Muscle layer of duodenum (tissue), 2 donors: ENCODE measurements around the gene CCBE1.
"Not testable (repeated sequence)": the region's sequence is repeated elsewhere in the genome, so short reads cannot be mapped to it uniquely, and the experiment has no call there.

ENCODE experiments used
- H3K27ac ChIP-seq: one replicate; pipeline ENCODE4 v1.7.0; 2013; ENCODE audit warnings: mild to moderate bottlenecking, low read length
- H3K27me3 ChIP-seq: one replicate; pipeline ENCODE4 v1.7.0; 2013; ENCODE audit warnings: low read depth, mild to moderate bottlenecking, control low read depth, low read length
- H3K36me3 ChIP-seq, 2 donors: one replicate each; pipeline ENCODE4 v1.7.0; 2013; ENCODE audit warnings: low read length in 2 of 2, control low read depth in 1 of 2, mild to moderate bottlenecking in 1 of 2; ENCODE audit not compliant: insufficient read depth in 2 of 2, control insufficient read depth in 1 of 2
- H3K4me1 ChIP-seq, 2 donors: one replicate each; pipeline ENCODE4 v1.7.0; 2013; ENCODE audit warnings: low read length in 2 of 2, mild to moderate bottlenecking in 2 of 2, control low read depth in 1 of 2, moderate library complexity in 1 of 2; ENCODE audit not compliant: insufficient read depth in 2 of 2, control insufficient read depth in 1 of 2
- H3K4me3 ChIP-seq, 2 donors: one replicate each; pipeline ENCODE4 v1.7.0; 2013; ENCODE audit warnings: low read length in 2 of 2, low read depth in 1 of 2, mild to moderate bottlenecking in 1 of 2
- H3K9me3 ChIP-seq, 2 donors: one replicate each; pipeline ENCODE4 v1.7.0; 2013; ENCODE audit warnings: low read length in 2 of 2, control low read depth in 1 of 2, mild to moderate bottlenecking in 1 of 2; ENCODE audit not compliant: control insufficient read depth in 1 of 2
- donor health status: healthy.

CCBE1 gene

GRCh38 chr18:59650266-59650820, 46.9 kb downstream of the CCBE1 start:
- H3K4me1 ChIP-seq, result peaks cover 0 to 8% of the 10 kb centered on the region in 2 donors
- no peaks in the 10 kb centered on the region for H3K27me3 ChIP-seq
- no peak overlapping the region for H3K27ac ChIP-seq

GRCh38 chr18:59649591-59649990, 47.6 kb downstream of the CCBE1 start:
- Histone ChIP-seq H3K4me1 (peaks cover 0 to 8% of the 10 kb centered on the region in 2 donors), H3K27me3 (no peaks in the 10 kb centered on the region), H3K27ac (no peak overlapping the region), H3K9me3 (no peaks in the 10 kb centered on the region), H3K36me3 (no peaks in the 10 kb centered on the region), H3K4me3 (no peak overlapping the region)

More at GRCh38 chr18:59650266-59650820, 46.9 kb downstream of the CCBE1 start:
- no peaks in the 10 kb centered on the region for H3K9me3 ChIP-seq
- H3K36me3 ChIP-seq, result no peaks in the 10 kb centered on the region
- no peak overlapping the region for H3K4me3 ChIP-seq

DNA sequence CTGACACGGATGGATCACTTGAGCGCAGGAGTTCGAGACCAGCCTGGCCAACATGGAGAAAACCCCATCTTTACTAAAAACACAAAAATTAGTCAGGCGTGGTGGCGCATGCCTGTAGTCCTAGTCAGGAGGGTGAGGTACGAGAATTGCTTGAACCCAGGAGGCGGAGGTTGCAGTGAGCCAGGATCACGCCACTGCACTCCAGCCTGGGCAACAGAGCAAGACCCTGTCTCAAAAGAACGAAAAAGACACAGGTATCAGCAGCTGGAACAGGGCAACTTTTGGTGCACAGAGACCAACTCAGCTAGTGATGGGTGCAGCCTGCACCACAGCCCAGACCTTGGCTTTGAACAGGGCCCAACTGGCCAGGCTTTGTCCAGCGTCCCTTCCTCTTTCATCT, 48.8 kb downstream of the CCBE1 start:
- not testable (repeated sequence) for H3K4me3 ChIP-seq, H3K9me3 ChIP-seq, H3K27me3 ChIP-seq, H3K4me1 ChIP-seq, H3K27ac ChIP-seq, H3K36me3 ChIP-seq

DNA sequence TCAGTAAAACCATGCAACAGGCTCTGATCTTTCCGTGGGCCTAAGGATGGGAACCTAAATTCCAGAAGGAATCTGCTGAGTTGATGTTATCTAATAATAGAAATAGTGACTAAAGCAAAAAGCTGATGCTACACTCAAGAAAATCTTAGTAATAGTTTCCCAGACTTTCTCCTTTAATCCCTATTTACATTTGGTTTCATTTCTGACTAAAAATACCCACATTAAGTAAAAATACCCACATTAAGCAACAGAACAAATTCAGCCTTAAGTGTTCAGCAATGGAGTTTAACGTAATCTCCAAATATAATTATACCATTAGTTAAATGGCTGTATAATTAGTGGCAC, 50.3 kb downstream of the CCBE1 start:
- Histone ChIP-seq H3K27me3 (no peaks in the 10 kb centered on the region), H3K36me3 (no peaks in the 10 kb centered on the region), H3K4me1 (no peaks in the 10 kb centered on the region), H3K9me3 (no peaks in the 10 kb centered on the region), H3K4me3 (no peak overlapping the region), H3K27ac (no peak overlapping the region)

DNA sequence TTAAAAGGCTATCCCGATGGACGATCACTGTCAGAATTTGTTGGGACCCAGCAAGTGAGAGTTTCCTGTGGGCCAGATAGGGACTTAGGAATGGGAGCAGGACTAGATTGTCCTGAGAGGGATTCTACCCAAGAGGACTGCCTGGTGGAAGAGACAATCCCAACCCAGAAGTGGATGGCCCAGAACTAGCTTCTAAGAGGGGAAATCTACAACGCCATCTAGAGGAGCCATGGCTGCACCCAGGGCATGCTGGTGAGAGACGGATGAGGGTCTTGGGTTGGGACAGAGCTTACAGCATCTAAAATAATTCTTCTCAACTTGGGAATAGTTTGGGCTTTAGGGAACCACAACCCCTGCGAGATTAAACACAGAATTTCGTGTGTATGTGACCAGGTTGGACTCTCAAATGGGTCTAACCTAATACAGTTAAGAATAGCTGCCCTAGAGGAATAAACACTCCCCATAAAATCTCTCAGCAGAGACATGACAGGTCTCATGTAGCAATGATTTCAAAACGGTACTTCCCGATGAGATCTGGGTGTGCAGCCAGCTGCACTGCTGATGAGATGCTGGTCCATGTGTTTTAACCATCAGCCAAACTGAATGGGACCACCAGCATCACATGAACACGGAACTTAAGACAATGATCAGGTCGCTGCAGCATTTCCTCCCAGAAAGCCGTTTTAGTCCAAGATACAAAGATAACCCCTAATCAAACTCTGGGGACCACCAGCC, 50.8 kb downstream of the CCBE1 start:
- H3K27ac ChIP-seq, result no peak overlapping the region
- no peaks in the 10 kb centered on the region for H3K36me3 ChIP-seq
- no peaks in the 10 kb centered on the region for H3K27me3 ChIP-seq
- H3K4me1 ChIP-seq, result no peaks in the 10 kb centered on the region
- H3K9me3 ChIP-seq, result no peaks in the 10 kb centered on the region
- H3K4me3 ChIP-seq, result no peak overlapping the region

DNA sequence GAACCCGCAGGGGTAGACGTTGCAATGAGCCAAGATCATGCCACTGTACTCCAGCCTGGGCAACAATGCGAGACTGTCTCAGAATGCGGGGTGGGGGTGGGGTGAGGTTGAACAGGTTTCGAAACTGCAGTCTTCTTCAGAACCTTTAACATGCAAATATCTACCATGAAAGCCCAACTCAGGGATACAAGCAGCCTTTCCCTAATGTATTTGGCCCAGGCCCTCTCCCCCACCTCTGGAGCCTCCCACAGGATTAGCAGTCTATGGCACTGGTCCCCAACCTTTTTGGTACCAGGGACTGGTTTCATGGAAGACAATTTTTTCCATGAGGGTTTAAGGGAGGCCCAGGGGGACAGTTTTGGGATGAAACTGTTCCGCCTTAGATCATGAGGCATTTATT, 53.5 kb downstream of the CCBE1 start:
- no peak overlapping the region for H3K4me3 ChIP-seq
- no peaks in the 10 kb centered on the region for H3K27me3 ChIP-seq
- no peak overlapping the region for H3K27ac ChIP-seq
- H3K4me1 ChIP-seq, result no peaks in the 10 kb centered on the region
- H3K9me3 ChIP-seq, result no peaks in the 10 kb centered on the region
- H3K36me3 ChIP-seq, result no peaks in the 10 kb centered on the region

DNA sequence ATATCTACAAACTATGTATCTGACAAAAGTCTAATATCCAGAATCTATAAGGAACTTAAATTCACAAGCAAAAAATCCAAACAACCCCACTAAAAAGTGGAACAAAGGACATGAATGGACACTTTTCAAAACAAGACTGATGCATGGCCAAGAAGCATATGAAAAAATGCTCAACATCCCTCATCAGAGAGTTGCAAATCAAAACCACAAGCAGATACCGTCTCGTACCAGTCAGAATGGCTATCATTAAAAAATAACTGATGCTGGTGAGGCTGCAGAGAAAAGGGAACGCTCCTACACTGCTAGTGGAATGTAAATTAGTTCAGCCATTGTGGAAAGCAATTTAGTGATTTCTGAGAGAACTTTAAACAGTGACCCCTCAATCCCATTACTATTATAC, 56.5 kb downstream of the CCBE1 start:
- Histone ChIP-seq H3K27ac (no peak overlapping the region), H3K36me3 (no peaks in the 10 kb centered on the region), H3K27me3 (no peaks in the 10 kb centered on the region), H3K4me3 (no peak overlapping the region), H3K9me3 (no peaks in the 10 kb centered on the region), H3K4me1 (no peaks in the 10 kb centered on the region)

DNA sequence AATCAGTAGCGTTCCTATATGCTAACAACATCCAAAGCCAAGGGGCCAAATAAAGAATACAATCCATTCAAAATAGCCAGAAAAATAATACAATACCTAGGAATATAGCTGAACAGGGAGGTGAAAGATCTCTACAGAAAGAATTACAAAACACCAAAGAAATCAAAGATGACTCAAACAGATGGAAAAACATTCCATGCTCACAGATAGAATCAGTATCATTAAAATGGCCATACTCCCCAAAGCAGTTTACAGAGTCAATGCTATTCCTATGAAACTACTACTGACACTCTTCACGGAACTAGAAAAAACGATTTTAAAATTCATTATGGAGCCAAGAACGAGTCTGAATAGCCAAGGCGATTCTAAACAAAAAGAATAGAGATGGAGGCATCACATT, 57.4 kb downstream of the CCBE1 start:
- Histone ChIP-seq H3K9me3 (no peaks in the 10 kb centered on the region), H3K36me3 (no peaks in the 10 kb centered on the region), H3K27me3 (no peaks in the 10 kb centered on the region), H3K4me1 (no peaks in the 10 kb centered on the region), H3K4me3 (no peak overlapping the region), H3K27ac (no peak overlapping the region)

- H3K4me1 ChIP-seq, result no peaks in the 10 kb centered on the region
- H3K27me3 ChIP-seq, result no peaks in the 10 kb centered on the region
- H3K9me3 ChIP-seq, result no peaks in the 10 kb centered on the region
- H3K4me3 ChIP-seq, result no peak overlapping the region
- no peak overlapping the region for H3K27ac ChIP-seq
- H3K36me3 ChIP-seq, result no peaks in the 10 kb centered on the region
Measured at GRCh38 chr18:59639136-59639535, 58.1 kb downstream of the CCBE1 start.

DNA sequence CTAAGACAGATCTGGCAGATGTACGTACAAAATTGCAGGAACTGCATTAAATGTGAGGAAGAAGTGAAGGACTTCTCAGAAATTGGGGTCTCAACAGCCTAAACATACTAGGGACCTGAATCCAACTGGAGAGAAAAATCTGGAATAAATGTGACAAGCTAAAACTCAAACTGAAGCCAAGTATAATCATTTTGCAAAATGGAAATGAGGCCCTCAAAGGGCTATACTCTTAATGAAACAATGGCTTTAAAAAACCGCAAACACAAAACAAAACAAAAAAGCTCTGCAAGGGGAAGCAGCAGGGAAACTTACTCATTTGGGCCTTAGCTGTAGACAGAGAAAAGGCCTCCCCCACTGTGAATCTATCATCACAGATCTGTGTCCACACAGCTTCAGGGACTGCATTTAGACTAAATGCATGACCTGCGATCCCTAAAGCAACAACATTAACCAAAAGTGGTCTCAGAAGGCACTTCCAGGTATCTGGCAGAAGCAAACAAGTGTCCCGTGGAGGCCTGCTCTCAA, 63.2 kb downstream of the CCBE1 start:
- H3K27ac ChIP-seq, result no peak overlapping the region
- H3K27me3 ChIP-seq, result no peaks in the 10 kb centered on the region
- no peaks in the 10 kb centered on the region for H3K36me3 ChIP-seq
- no peaks in the 10 kb centered on the region for H3K4me1 ChIP-seq
- H3K9me3 ChIP-seq, result peaks cover 0 to 5% of the 10 kb centered on the region in 2 donors
- no peak overlapping the region for H3K4me3 ChIP-seq

- Histone ChIP-seq H3K27ac (no peak overlapping the region), H3K4me1 (no peaks in the 10 kb centered on the region), H3K9me3 (peaks cover 0 to 5% of the 10 kb centered on the region in 2 donors), H3K36me3 (no peaks in the 10 kb centered on the region), H3K27me3 (no peaks in the 10 kb centered on the region), H3K4me3 (no peak overlapping the region)
Measured at GRCh38 chr18:59633317-59633716, 63.9 kb downstream of the CCBE1 start.
